ENCODE data around the gene AFF2. TPM values are rescaled to one million over a fixed set of nuclear protein-coding genes. Genes with fewer than 3 reads are reported as not detected.

Gene AFF2
- polyA plus RNA-seq, 2 donors: 0.01 to 0.02 TPM

DNA sequence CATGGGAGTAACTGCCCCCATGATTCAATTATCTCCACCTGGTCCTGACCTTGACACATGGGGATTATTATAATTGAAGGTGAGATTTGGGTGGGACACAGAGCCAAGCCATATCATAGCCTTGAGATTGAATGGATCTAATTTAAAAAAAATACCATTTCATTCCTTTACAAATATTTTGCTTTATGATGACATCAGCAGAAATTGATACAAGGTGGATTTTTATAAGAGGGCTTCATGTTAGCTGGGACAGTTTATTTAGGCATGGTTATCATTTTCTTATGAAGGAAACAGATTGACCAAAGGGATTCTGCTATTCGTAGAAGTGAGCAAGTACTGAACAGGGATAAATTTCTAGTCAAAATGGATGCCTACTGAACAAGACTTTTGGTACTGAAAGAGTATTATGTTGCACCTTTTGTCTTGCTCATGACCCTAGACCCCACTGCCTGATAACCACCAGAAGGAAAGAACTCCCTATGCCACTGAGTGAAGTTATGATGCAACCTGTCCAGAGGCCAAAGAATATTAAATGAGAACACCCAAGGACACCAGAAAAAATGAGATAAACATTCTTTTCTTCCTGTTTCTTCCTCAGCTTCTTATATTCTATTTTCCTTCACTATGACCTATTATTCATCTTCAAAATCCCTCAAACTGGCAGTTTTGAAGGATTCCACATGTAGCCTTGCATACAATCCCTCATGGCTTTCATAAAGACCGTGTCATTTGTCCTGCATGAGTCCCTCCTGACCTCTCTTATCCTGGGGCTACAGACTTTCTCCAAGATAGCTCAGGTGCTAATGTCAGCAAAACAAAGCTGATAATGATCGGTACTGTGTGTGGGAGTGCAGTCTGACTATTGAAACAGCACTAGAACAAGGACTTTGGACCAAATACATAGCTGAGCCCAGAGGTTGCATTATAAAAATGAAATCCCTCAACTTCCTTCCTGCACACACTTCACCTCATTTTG, 118.3 kb downstream of the AFF2 start:
- no peaks in the 10 kb centered on the region for H3K27me3 ChIP-seq (ENCODE audit: control insufficient read depth in 1 of 2, insufficient read depth in 2 of 2, low read length in 2 of 2)
- no peak overlapping the region for H3K4me3 ChIP-seq (ENCODE audit: low read depth in 1 of 2, low read length in 2 of 2)
- no peaks in the 10 kb centered on the region for H3K4me1 ChIP-seq (ENCODE audit: control insufficient read depth in 2 of 2, insufficient read depth in 2 of 2, low read length in 1 of 2)
- no peak overlapping the region for H3K27ac ChIP-seq (ENCODE audit: low read depth in 2 of 2, low read length in 1 of 2)
- no peaks in the 10 kb centered on the region for H3K36me3 ChIP-seq (ENCODE audit: control insufficient read depth in 2 of 2, insufficient read depth in 2 of 2, low read length in 1 of 2)
- WGBS, 2 donors: 47 to 57% methylated on average over 3 of the region's 3 CpGs
- H3K9me3 ChIP-seq (ENCODE audit: control insufficient read depth in 2 of 2, insufficient read depth in 1 of 2, low read depth in 1 of 2, low read length in 1 of 2): no peaks in the 10 kb centered on the region

DNA sequence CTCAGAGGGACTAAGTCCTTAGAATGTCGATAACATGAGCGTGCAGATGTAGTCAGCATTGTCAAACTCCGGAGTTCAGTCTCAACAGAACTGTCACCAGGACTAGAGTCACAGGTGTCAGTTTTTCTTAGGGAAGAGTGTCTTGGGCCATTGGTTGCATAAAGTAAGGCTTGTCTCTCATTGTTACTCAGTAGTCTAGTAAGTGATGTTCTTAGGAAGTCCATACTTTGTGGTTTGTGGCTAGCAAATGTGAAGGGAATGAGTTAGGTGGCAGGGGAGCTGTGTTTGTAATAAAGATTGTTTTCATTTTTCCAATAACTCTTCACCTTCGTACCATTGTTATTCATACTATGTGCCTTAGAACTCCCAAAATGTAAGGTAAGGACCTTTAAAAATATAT, 119.6 kb downstream of the AFF2 start:
- no peaks in the 10 kb centered on the region for H3K27me3 ChIP-seq (ENCODE audit: control insufficient read depth in 1 of 2, insufficient read depth in 2 of 2, low read length in 2 of 2)
- no peaks in the 10 kb centered on the region for H3K4me1 ChIP-seq (ENCODE audit: control insufficient read depth in 2 of 2, insufficient read depth in 2 of 2, low read length in 1 of 2)
- H3K36me3 ChIP-seq (ENCODE audit: control insufficient read depth in 2 of 2, insufficient read depth in 2 of 2, low read length in 1 of 2): no peaks in the 10 kb centered on the region
- no peak overlapping the region for H3K27ac ChIP-seq (ENCODE audit: low read depth in 2 of 2, low read length in 1 of 2)
- WGBS, 2 donors: 86 to 92% methylated on average over 4 of the region's 4 CpGs
- no peak overlapping the region for H3K4me3 ChIP-seq (ENCODE audit: low read depth in 1 of 2, low read length in 2 of 2)
- no peaks in the 10 kb centered on the region for H3K9me3 ChIP-seq (ENCODE audit: control insufficient read depth in 2 of 2, insufficient read depth in 1 of 2, low read depth in 1 of 2, low read length in 1 of 2)

DNA sequence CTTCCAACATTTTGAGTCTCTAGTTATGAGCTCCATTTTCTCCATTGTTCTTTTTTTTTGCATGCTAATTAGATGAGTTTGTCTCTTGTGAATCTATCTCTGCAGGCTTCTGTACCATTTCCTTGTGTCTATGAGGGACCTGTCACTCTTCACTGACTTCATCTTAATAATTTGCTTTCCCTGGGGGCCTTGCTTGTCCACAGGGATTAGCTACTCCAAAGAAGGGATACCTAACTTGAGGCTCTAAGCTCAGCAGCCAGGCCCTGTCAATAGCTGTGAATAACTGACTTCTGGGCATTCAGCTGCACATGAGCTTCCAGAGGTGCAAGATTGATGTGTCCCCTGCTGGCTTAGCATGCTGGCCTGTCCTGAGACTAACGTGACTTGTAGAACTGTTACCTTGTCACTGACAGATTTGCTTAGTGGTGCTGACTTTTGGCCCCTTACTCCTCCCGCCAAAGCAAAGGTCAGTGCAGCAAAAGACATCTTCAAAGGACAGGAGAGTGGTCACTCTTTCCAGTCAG, 124.6 kb downstream of the AFF2 start:
- Histone ChIP-seq H3K27ac (ENCODE audit: low read depth in 2 of 2, low read length in 1 of 2) (no peak overlapping the region), H3K36me3 (ENCODE audit: control insufficient read depth in 2 of 2, insufficient read depth in 2 of 2, low read length in 1 of 2) (no peaks in the 10 kb centered on the region), H3K4me3 (ENCODE audit: low read depth in 1 of 2, low read length in 2 of 2) (no peak overlapping the region), H3K9me3 (ENCODE audit: control insufficient read depth in 2 of 2, insufficient read depth in 1 of 2, low read depth in 1 of 2, low read length in 1 of 2) (no peaks in the 10 kb centered on the region), H3K27me3 (ENCODE audit: control insufficient read depth in 1 of 2, insufficient read depth in 2 of 2, low read length in 2 of 2) (no peaks in the 10 kb centered on the region), H3K4me1 (ENCODE audit: control insufficient read depth in 2 of 2, insufficient read depth in 2 of 2, low read length in 1 of 2) (no peaks in the 10 kb centered on the region)
- 62 to 70% methylated on average over 2 of the region's 2 CpGs for WGBS, 2 donors

DNA sequence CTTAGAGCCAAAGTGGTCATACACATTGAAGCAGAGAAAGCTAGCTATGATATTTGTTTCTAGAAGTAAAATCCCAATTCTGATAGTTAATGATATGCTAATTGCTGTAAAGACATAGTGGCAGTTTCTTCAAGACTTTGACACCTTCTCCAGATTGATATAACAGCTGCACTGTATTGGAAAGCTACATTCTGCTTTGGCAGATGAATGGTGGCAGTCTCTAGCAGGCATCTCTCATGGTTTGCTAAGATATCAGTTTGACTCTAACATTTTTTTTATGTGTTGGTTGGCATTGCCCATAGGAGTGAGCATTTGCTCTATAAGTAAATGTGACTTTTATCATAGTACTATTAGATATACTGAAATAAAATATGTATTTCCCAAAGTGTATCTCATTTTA, 128.2 kb downstream of the AFF2 start:
- H3K4me3 ChIP-seq (ENCODE audit: low read depth in 1 of 2, low read length in 2 of 2): no peak overlapping the region
- no peaks in the 10 kb centered on the region for H3K4me1 ChIP-seq (ENCODE audit: control insufficient read depth in 2 of 2, insufficient read depth in 2 of 2, low read length in 1 of 2)
- no peaks in the 10 kb centered on the region for H3K36me3 ChIP-seq (ENCODE audit: control insufficient read depth in 2 of 2, insufficient read depth in 2 of 2, low read length in 1 of 2)
- no peak overlapping the region for H3K27ac ChIP-seq (ENCODE audit: low read depth in 2 of 2, low read length in 1 of 2)
- no peaks in the 10 kb centered on the region for H3K27me3 ChIP-seq (ENCODE audit: control insufficient read depth in 1 of 2, insufficient read depth in 2 of 2, low read length in 2 of 2)
- no peaks in the 10 kb centered on the region for H3K9me3 ChIP-seq (ENCODE audit: control insufficient read depth in 2 of 2, insufficient read depth in 1 of 2, low read depth in 1 of 2, low read length in 1 of 2)

DNA sequence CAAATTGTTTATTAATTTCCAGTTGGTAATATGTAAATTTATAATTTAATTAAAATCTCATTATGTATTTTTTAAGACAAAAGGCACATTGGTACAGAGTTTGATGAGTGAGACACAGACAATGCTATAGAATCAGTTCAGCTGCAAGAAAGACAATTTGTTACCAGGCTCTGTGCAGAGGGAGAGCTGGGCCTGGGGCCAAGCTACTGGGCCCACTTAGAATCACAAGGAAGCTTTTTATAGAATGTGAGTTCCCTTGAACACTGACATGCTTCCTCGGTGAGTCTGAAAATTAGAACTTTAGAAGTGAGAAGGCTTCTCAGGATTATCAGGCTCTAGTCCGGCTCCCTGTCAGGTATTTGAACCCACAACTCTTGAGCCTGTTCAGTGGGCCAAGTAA, 129.0 kb downstream of the AFF2 start:
- 76 to 86% methylated on average over 2 of the region's 2 CpGs for WGBS, 2 donors
- H3K27me3 ChIP-seq (ENCODE audit: control insufficient read depth in 1 of 2, insufficient read depth in 2 of 2, low read length in 2 of 2): no peaks in the 10 kb centered on the region
- no peaks in the 10 kb centered on the region for H3K36me3 ChIP-seq (ENCODE audit: control insufficient read depth in 2 of 2, insufficient read depth in 2 of 2, low read length in 1 of 2)
- no peak overlapping the region for H3K4me3 ChIP-seq (ENCODE audit: low read depth in 1 of 2, low read length in 2 of 2)
- no peaks in the 10 kb centered on the region for H3K9me3 ChIP-seq (ENCODE audit: control insufficient read depth in 2 of 2, insufficient read depth in 1 of 2, low read depth in 1 of 2, low read length in 1 of 2)
- no peaks in the 10 kb centered on the region for H3K4me1 ChIP-seq (ENCODE audit: control insufficient read depth in 2 of 2, insufficient read depth in 2 of 2, low read length in 1 of 2)
- H3K27ac ChIP-seq (ENCODE audit: low read depth in 2 of 2, low read length in 1 of 2): no peak overlapping the region

DNA sequence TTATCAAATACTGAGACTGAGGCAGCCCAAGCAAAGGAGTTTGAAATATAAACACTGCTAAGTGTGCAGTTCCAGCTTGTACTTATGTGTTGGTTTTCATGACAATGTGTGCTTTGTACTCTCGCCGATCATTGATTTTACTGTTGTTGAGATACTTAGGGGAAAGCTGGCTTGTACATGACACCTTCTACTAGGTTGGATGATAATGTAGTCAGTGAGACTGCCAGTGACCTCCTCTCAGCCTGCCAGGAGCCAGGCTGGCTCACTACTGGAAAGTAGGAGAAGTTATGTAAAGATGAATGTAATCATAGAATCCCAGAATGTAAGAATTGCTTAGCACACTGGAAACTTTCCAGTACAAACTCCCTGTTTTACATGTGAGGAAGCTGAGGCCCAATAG, 132.0 kb downstream of the AFF2 start:
- H3K4me1 ChIP-seq (ENCODE audit: control insufficient read depth in 2 of 2, insufficient read depth in 2 of 2, low read length in 1 of 2): no peaks in the 10 kb centered on the region
- WGBS, 2 donors: 35 to 56% methylated on average over 2 of the region's 2 CpGs
- H3K4me3 ChIP-seq (ENCODE audit: low read depth in 1 of 2, low read length in 2 of 2): no peak overlapping the region
- H3K27ac ChIP-seq (ENCODE audit: low read depth in 2 of 2, low read length in 1 of 2): no peak overlapping the region
- H3K27me3 ChIP-seq (ENCODE audit: control insufficient read depth in 1 of 2, insufficient read depth in 2 of 2, low read length in 2 of 2): no peaks in the 10 kb centered on the region
- no peaks in the 10 kb centered on the region for H3K9me3 ChIP-seq (ENCODE audit: control insufficient read depth in 2 of 2, insufficient read depth in 1 of 2, low read depth in 1 of 2, low read length in 1 of 2)
- H3K36me3 ChIP-seq (ENCODE audit: control insufficient read depth in 2 of 2, insufficient read depth in 2 of 2, low read length in 1 of 2): no peaks in the 10 kb centered on the region

DNA sequence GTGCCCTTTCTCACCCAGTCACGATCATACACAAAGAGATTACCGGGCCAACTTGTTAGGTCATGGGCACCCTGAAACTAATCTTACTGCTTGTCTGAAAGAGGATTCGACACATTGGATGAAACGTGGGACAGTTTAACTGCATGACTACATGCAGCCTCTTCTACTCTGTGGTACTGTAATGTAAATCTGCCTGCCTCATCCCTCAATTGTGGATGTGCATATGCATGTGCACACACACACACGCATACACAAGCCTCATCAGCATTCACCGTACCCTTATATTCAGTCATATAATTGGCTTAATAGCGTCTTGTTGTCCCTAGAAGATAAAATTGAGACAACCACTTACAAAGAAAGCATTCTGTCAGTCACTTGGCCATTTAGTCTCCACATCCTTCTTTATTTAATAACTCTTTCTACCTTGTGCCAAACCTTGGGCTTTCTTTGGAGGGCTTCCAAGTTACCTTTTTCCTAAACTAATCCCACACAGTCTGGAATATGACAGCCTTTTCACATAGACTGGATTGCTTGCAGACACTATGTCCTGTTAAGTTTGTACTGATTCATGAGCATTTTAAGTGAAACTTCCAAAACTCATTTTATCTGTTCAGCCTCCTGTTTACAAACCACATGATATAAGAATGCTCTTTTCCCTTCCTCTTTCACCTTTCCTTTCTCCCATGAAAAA, 132.9 kb downstream of the AFF2 start:
- no peaks in the 10 kb centered on the region for H3K36me3 ChIP-seq (ENCODE audit: control insufficient read depth in 2 of 2, insufficient read depth in 2 of 2, low read length in 1 of 2)
- H3K27me3 ChIP-seq (ENCODE audit: control insufficient read depth in 1 of 2, insufficient read depth in 2 of 2, low read length in 2 of 2): no peaks in the 10 kb centered on the region
- H3K27ac ChIP-seq (ENCODE audit: low read depth in 2 of 2, low read length in 1 of 2): no peak overlapping the region
- peaks cover 0 to under 1% of the 10 kb centered on the region in 2 donors for H3K9me3 ChIP-seq (ENCODE audit: control insufficient read depth in 2 of 2, insufficient read depth in 1 of 2, low read depth in 1 of 2, low read length in 1 of 2)
- H3K4me1 ChIP-seq (ENCODE audit: control insufficient read depth in 2 of 2, insufficient read depth in 2 of 2, low read length in 1 of 2): no peaks in the 10 kb centered on the region
- H3K4me3 ChIP-seq (ENCODE audit: low read depth in 1 of 2, low read length in 2 of 2): no peak overlapping the region
- WGBS, 2 donors: 63 to 72% methylated on average over 7 of the region's 7 CpGs

DNA sequence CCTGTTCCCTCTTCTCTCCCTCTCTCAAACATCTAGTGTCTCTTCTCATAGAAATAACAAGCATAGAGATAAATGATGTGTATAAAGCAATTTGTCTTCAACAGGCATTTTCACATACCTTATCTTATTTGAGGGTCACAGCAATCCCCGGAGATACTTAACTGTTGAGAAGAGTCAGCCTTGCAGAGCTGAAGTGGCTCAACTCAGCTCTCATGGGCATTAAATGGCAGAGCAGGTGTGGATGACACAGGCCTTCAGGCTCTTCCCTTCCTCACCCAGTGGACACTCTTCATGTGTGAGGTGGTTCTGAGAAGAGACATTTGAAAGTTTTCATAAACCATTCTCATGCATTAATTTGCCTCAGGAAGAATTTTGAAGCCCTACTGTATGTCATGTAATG, 134.2 kb downstream of the AFF2 start:
- whole genome bisulfite sequencing, 2 donors: 64 to 91% methylated on average over 1 of the region's 1 CpG
- Histone ChIP-seq H3K27me3 (ENCODE audit: control insufficient read depth in 1 of 2, insufficient read depth in 2 of 2, low read length in 2 of 2) (no peaks in the 10 kb centered on the region), H3K36me3 (ENCODE audit: control insufficient read depth in 2 of 2, insufficient read depth in 2 of 2, low read length in 1 of 2) (no peaks in the 10 kb centered on the region), H3K27ac (ENCODE audit: low read depth in 2 of 2, low read length in 1 of 2) (no peak overlapping the region), H3K9me3 (ENCODE audit: control insufficient read depth in 2 of 2, insufficient read depth in 1 of 2, low read depth in 1 of 2, low read length in 1 of 2) (peaks cover 0 to 2% of the 10 kb centered on the region in 2 donors), H3K4me1 (ENCODE audit: control insufficient read depth in 2 of 2, insufficient read depth in 2 of 2, low read length in 1 of 2) (no peaks in the 10 kb centered on the region), H3K4me3 (ENCODE audit: low read depth in 1 of 2, low read length in 2 of 2) (no peak overlapping the region)

DNA sequence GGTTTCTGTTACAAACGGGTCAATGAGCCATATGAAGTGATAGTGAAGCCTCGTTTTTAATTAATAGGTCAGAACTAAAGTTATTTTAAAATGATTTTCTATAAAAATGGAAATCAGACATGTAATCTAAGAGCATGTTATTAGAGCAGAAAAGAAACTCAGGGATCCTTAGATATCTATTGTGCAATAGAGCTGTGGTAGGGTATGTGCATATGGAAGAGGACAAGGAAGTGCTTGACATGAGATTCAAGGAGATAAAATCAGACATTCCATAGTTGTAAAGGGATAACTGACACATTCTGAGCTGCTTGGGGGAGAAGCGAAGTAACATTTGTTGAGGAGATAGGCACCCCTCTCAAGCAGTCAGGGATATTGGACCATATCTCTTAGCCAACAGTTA, 143.0 kb downstream of the AFF2 start:
- Histone ChIP-seq H3K36me3 (ENCODE audit: control insufficient read depth in 2 of 2, insufficient read depth in 2 of 2, low read length in 1 of 2) (no peaks in the 10 kb centered on the region), H3K9me3 (ENCODE audit: control insufficient read depth in 2 of 2, insufficient read depth in 1 of 2, low read depth in 1 of 2, low read length in 1 of 2) (peaks cover 0 to under 1% of the 10 kb centered on the region in 2 donors), H3K27ac (ENCODE audit: low read depth in 2 of 2, low read length in 1 of 2) (no peak overlapping the region), H3K4me1 (ENCODE audit: control insufficient read depth in 2 of 2, insufficient read depth in 2 of 2, low read length in 1 of 2) (no peaks in the 10 kb centered on the region), H3K27me3 (ENCODE audit: control insufficient read depth in 1 of 2, insufficient read depth in 2 of 2, low read length in 2 of 2) (no peaks in the 10 kb centered on the region), H3K4me3 (ENCODE audit: low read depth in 1 of 2, low read length in 2 of 2) (no peak overlapping the region)
- 45 to 72% methylated on average over 3 of the region's 3 CpGs for WGBS, 2 donors
